CD4-positive, CD25-positive, alpha-beta regulatory T cell (primary cell): ENCODE measurements around the gene MRPS27. TPM values are rescaled to one million over a fixed set of nuclear protein-coding genes. Genes with fewer than 3 reads are reported as not detected.

Experiments used
- ATAC-seq, 2 donors: fragments of 150-1000 bp; cut with Tn5 transposase; one replicate each; pipeline ENCODE4 v1.10.0; 2021; ENCODE audit warnings: low read depth in 2 of 2, moderate number of reproducible peaks in 2 of 2, moderate library complexity in 1 of 2
- DNase-seq, 3 donors: peaks; one replicate each; pipeline versions ENCODE4 v3.0.0 to v3.0.0-alpha.2; 2012 to 2022; ENCODE audit warnings: mixed read lengths in 1 of 3
- H3K27ac ChIP-seq: one replicate; pipeline ENCODE4 v1.7.0; 2013; ENCODE audit warnings: mild to moderate bottlenecking, low read length; ENCODE audit not compliant: insufficient read depth, poor library complexity, severe bottlenecking
- H3K27me3 ChIP-seq: one replicate; pipeline ENCODE4 v1.7.0; 2013; ENCODE audit warnings: low read length; ENCODE audit not compliant: control insufficient read depth, insufficient read depth
- H3K36me3 ChIP-seq: one replicate; pipeline ENCODE4 v1.7.0; 2013; ENCODE audit warnings: mild to moderate bottlenecking, low read length, moderate library complexity; ENCODE audit not compliant: control insufficient read depth, insufficient read depth
- H3K4me1 ChIP-seq: 2 replicates; pipeline ENCODE4 v1.7.0; 2013; ENCODE audit warnings: mild to moderate bottlenecking, low read length; ENCODE audit not compliant: insufficient read depth, control insufficient read depth, poor library complexity, severe bottlenecking
- H3K4me3 ChIP-seq: one replicate; pipeline ENCODE4 v1.7.0; 2013; ENCODE audit warnings: low read depth, mild to moderate bottlenecking, low read length, moderate library complexity
- H3K9me3 ChIP-seq, 2 experiments: 1 replicate in 1 of 2; 2 replicates in 1 of 2; pipeline ENCODE4 v1.7.0; 2013; ENCODE audit warnings: low read length in 2 of 2, mild to moderate bottlenecking in 1 of 2, moderate library complexity in 1 of 2; ENCODE audit not compliant: control insufficient read depth in 2 of 2
- H3K27ac Mint-ChIP-seq, 3 donors: one replicate each; pipeline ENCODE4 v1.8.0; 2020 to 2022; ENCODE audit warnings: mild to moderate bottlenecking in 3 of 3, mixed read lengths in 3 of 3, moderate library complexity in 2 of 3
- H3K27me3 Mint-ChIP-seq: one replicate; pipeline ENCODE4 v1.8.0; 2022; ENCODE audit warnings: mild to moderate bottlenecking, mixed read lengths
- H3K36me3 Mint-ChIP-seq: one replicate; pipeline ENCODE4 v1.8.0; 2020; ENCODE audit warnings: mixed read lengths
- H3K4me1 Mint-ChIP-seq, 4 donors: one replicate each; pipeline ENCODE4 v1.8.0; 2020 to 2022; ENCODE audit warnings: mixed read lengths in 4 of 4, mild to moderate bottlenecking in 1 of 4
- H3K4me3 Mint-ChIP-seq, 4 donors: one replicate each; pipeline ENCODE4 v1.8.0; 2020 to 2022; ENCODE audit warnings: mild to moderate bottlenecking in 4 of 4, mixed read lengths in 4 of 4, moderate library complexity in 3 of 4
- H3K9me3 Mint-ChIP-seq, 7 donors: one replicate each; pipeline ENCODE4 v1.8.0; 2020 to 2022; ENCODE audit warnings: mixed read lengths in 7 of 7, mild to moderate bottlenecking in 3 of 7, moderate library complexity in 2 of 7
- polyA plus RNA-seq, 4 donors: library from polyadenylated mRNA; unstranded; fragments of 300-500 nt; fragmentation: Illumina TruSeq; gene quantifications; one replicate each; pipeline ENCODE4 v1.2.3, GENCODE V29; 2021
- total RNA-seq: library from RNA; stranded (reverse); gene quantifications from one replicate; pipeline ENCODE4 v1.2.3, GENCODE V29; 2022

MRPS27 gene
- total and polyA plus RNA-seq, 5 donors from 2014 or later, result 36.2 to 53.1 (median 42.5) TPM

GRCh38 chr5:72182686-72183085 is 137.4 kb downstream of the MRPS27 start:
- no peak for ATAC-seq

GRCh38 chr5:72180925-72181324 is 139.1 kb downstream of the MRPS27 start:
- H3K4me1 ChIP-seq, result no peaks in the 10 kb centered on the region
- no peaks in the 10 kb centered on the region for H3K36me3 ChIP-seq
- H3K4me1 Mint-ChIP-seq, result no peaks in the 10 kb centered on the region
- no peak for DNase-seq
- H3K27me3 Mint-ChIP-seq, result peaks cover 42% of the 10 kb centered on the region
- ATAC-seq, result no peak
- peaks cover 0 to 1% (median 0%) of the 10 kb centered on the region in 7 donors for H3K9me3 Mint-ChIP-seq
- no peak overlapping the region for H3K27ac Mint-ChIP-seq
- peaks cover 3% of the 10 kb centered on the region for H3K36me3 Mint-ChIP-seq
- no peaks in the 10 kb centered on the region for H3K9me3 ChIP-seq
- H3K27ac ChIP-seq, result no peak overlapping the region
- no peak overlapping the region for H3K4me3 Mint-ChIP-seq
- H3K4me3 ChIP-seq, result no peak overlapping the region
- H3K27me3 ChIP-seq, result peaks cover 10% of the 10 kb centered on the region

More at GRCh38 chr5:72182686-72183085, 137.4 kb downstream of the MRPS27 start:
- Histone ChIP-seq H3K27ac (no peak overlapping the region), H3K4me3 (no peak overlapping the region), H3K4me1 (no peaks in the 10 kb centered on the region), H3K9me3 (no peaks in the 10 kb centered on the region), H3K27me3 (peaks cover 8% of the 10 kb centered on the region), H3K36me3 (no peaks in the 10 kb centered on the region)
- Mint-ChIP-seq H3K27me3 (peaks cover 49% of the 10 kb centered on the region), H3K27ac (no peak overlapping the region), H3K4me3 (no peak overlapping the region), H3K9me3 (peaks cover 0 to 1% (median 0%) of the 10 kb centered on the region in 7 donors), H3K36me3 (peaks cover 3% of the 10 kb centered on the region), H3K4me1 (no peaks in the 10 kb centered on the region)
- no peak for DNase-seq

- H3K36me3 Mint-ChIP-seq, result peaks cover 3% of the 10 kb centered on the region
- peaks cover 0 to 1% (median 0%) of the 10 kb centered on the region in 7 donors for H3K9me3 Mint-ChIP-seq
- H3K27ac Mint-ChIP-seq, result no peak overlapping the region
- H3K27me3 Mint-ChIP-seq, result peaks cover 47% of the 10 kb centered on the region
- no peak for DNase-seq
- H3K27ac ChIP-seq, result no peak overlapping the region
- no peak for ATAC-seq
- no peaks in the 10 kb centered on the region for H3K4me1 Mint-ChIP-seq
- H3K4me1 ChIP-seq, result no peaks in the 10 kb centered on the region
- peaks cover 10% of the 10 kb centered on the region for H3K27me3 ChIP-seq
- no peaks in the 10 kb centered on the region for H3K36me3 ChIP-seq
- no peaks in the 10 kb centered on the region for H3K9me3 ChIP-seq
- no peak overlapping the region for H3K4me3 ChIP-seq
- H3K4me3 Mint-ChIP-seq, result no peak overlapping the region
Observed at GRCh38 chr5:72179816-72180440, 140.1 kb downstream of the MRPS27 start.

- Histone ChIP-seq H3K27ac (no peak overlapping the region), H3K4me3 (no peak overlapping the region), H3K36me3 (no peaks in the 10 kb centered on the region), H3K9me3 (no peaks in the 10 kb centered on the region), H3K27me3 (peaks cover 10% of the 10 kb centered on the region), H3K4me1 (no peaks in the 10 kb centered on the region)
- Mint-ChIP-seq H3K36me3 (peaks cover 3% of the 10 kb centered on the region), H3K4me1 (no peaks in the 10 kb centered on the region), H3K4me3 (no peak overlapping the region), H3K27me3 (peaks cover 48% of the 10 kb centered on the region), H3K27ac (no peak overlapping the region), H3K9me3 (peaks cover 0 to 1% (median 0%) of the 10 kb centered on the region in 7 donors)
- ATAC-seq (no peak), DNase-seq (no peak)
Observed at GRCh38 chr5:72179028-72179815, 140.8 kb downstream of the MRPS27 start.

GRCh38 chr5:72177538-72177937 is 142.5 kb downstream of the MRPS27 start:
- Histone ChIP-seq H3K36me3 (no peaks in the 10 kb centered on the region), H3K27me3 (peaks cover 11% of the 10 kb centered on the region), H3K27ac (no peak overlapping the region), H3K9me3 (no peaks in the 10 kb centered on the region), H3K4me1 (no peaks in the 10 kb centered on the region), H3K4me3 (no peak overlapping the region)
- H3K4me1 Mint-ChIP-seq, result no peaks in the 10 kb centered on the region
- DNase-seq (no peak), ATAC-seq (no peak)
- no peak overlapping the region for H3K4me3 Mint-ChIP-seq
- H3K27ac Mint-ChIP-seq, result no peak overlapping the region
- peaks cover 39% of the 10 kb centered on the region for H3K27me3 Mint-ChIP-seq
- peaks cover 3% of the 10 kb centered on the region for H3K36me3 Mint-ChIP-seq
- H3K9me3 Mint-ChIP-seq, result peaks cover 0 to under 1% (median 0%) of the 10 kb centered on the region in 7 donors

GRCh38 chr5:72172786-72173185 is 147.3 kb downstream of the MRPS27 start:
- H3K27me3 Mint-ChIP-seq, result peaks cover 30% of the 10 kb centered on the region
- Histone ChIP-seq H3K9me3 (no peaks in the 10 kb centered on the region), H3K4me1 (no peaks in the 10 kb centered on the region)

GRCh38 chr5:72171667-72172066 is 148.4 kb downstream of the MRPS27 start:
- peaks cover 24% of the 10 kb centered on the region for H3K27me3 Mint-ChIP-seq
- no peaks in the 10 kb centered on the region for H3K36me3 Mint-ChIP-seq
- DNase-seq (no peak), ATAC-seq (no peak)
- Histone ChIP-seq H3K27me3 (peaks cover 3% of the 10 kb centered on the region), H3K9me3 (no peaks in the 10 kb centered on the region), H3K4me1 (no peaks in the 10 kb centered on the region), H3K4me3 (no peak overlapping the region), H3K36me3 (no peaks in the 10 kb centered on the region), H3K27ac (no peak overlapping the region)
- peaks cover 0 to 3% (median 0%) of the 10 kb centered on the region in 7 donors for H3K9me3 Mint-ChIP-seq
- no peak overlapping the region for H3K4me3 Mint-ChIP-seq
- no peak overlapping the region for H3K27ac Mint-ChIP-seq
- H3K4me1 Mint-ChIP-seq, result no peaks in the 10 kb centered on the region

More at GRCh38 chr5:72172786-72173185, 147.3 kb downstream of the MRPS27 start:
- Mint-ChIP-seq H3K4me1 (no peaks in the 10 kb centered on the region), H3K4me3 (no peak overlapping the region), H3K27ac (no peak overlapping the region), H3K36me3 (no peaks in the 10 kb centered on the region), H3K9me3 (peaks cover 0 to 3% (median 0%) of the 10 kb centered on the region in 7 donors)
- H3K36me3 ChIP-seq, result no peaks in the 10 kb centered on the region
- ATAC-seq (no peak), DNase-seq (no peak)
- H3K27me3 ChIP-seq, result peaks cover 3% of the 10 kb centered on the region
- H3K27ac ChIP-seq, result no peak overlapping the region
- no peak overlapping the region for H3K4me3 ChIP-seq
